Trophoblast cell (in vitro differentiated cells and primary cell): ENCODE results near the gene TMEM14B.
A peak's percentile ranks its signal among the peaks of the same experiment; 100 is the strongest.
"Not testable (repeated sequence)": the region's sequence is repeated elsewhere in the genome, so short reads cannot be mapped to it uniquely, and the experiment has no call there.

Experiments
- DNase-seq, 2 donors: peaks; one replicate each; pipeline ENCODE4 v3.0.0-alpha.2; 2016
- H2AFZ ChIP-seq: 2 replicates; pipeline ENCODE4 v1.6.1; 2013; ENCODE audit warnings: low read length, moderate library complexity, mild to moderate bottlenecking; ENCODE audit not compliant: insufficient read depth, poor library complexity
- H2AK5ac ChIP-seq: 2 replicates; pipeline ENCODE4 v1.6.1; 2013; ENCODE audit warnings: mild to moderate bottlenecking, low read length
- H2BK120ac ChIP-seq: 2 replicates; pipeline ENCODE4 v1.6.1; 2013; ENCODE audit warnings: low read length, mild to moderate bottlenecking, moderate library complexity; ENCODE audit not compliant: insufficient read depth, poor library complexity
- H2BK12ac ChIP-seq: 2 replicates; pipeline ENCODE4 v1.6.1; 2013; ENCODE audit warnings: mild to moderate bottlenecking, low read length, moderate library complexity
- H2BK5ac ChIP-seq: 2 replicates; pipeline ENCODE4 v1.6.1; 2013; ENCODE audit warnings: low read length, low read depth, moderate library complexity, mild to moderate bottlenecking; ENCODE audit not compliant: poor library complexity
- H3K14ac ChIP-seq: 2 replicates; pipeline ENCODE4 v1.6.1; 2013; ENCODE audit warnings: mild to moderate bottlenecking, low read length
- H3K18ac ChIP-seq: 2 replicates; pipeline ENCODE4 v1.6.1; 2013; ENCODE audit warnings: mild to moderate bottlenecking, low read length
- H3K23ac ChIP-seq: 2 replicates; pipeline ENCODE4 v1.6.1; 2013; ENCODE audit warnings: low read length
- H3K27ac ChIP-seq: 2 replicates; pipeline ENCODE4 v1.5.1; 2013; ENCODE audit warnings: low read depth, mild to moderate bottlenecking, inconsistent platforms, low read length, moderate library complexity
- H3K27me3 ChIP-seq: 2 replicates; pipeline ENCODE4 v1.6.1; 2013; ENCODE audit warnings: inconsistent platforms, mild to moderate bottlenecking, low read length, moderate library complexity; ENCODE audit not compliant: insufficient read depth
- H3K36me3 ChIP-seq, 2 experiments: 1 replicate in 1 of 2; 2 replicates in 1 of 2; pipeline ENCODE4 v1.6.1; 2013; ENCODE audit warnings: low read length in 2 of 2, mild to moderate bottlenecking in 2 of 2, moderate library complexity in 1 of 2; ENCODE audit not compliant: insufficient read depth in 2 of 2, control insufficient read depth in 1 of 2
- H3K4ac ChIP-seq: 2 replicates; pipeline ENCODE4 v1.6.1; 2013; ENCODE audit warnings: low read depth, mild to moderate bottlenecking, low read length, moderate library complexity
- H3K4me1 ChIP-seq, 2 experiments: 1 replicate in 1 of 2; 2 replicates in 1 of 2; pipeline ENCODE4 v1.6.1; 2013; ENCODE audit warnings: low read length in 2 of 2, mild to moderate bottlenecking in 2 of 2, moderate library complexity in 1 of 2; ENCODE audit not compliant: insufficient read depth in 2 of 2, control insufficient read depth in 1 of 2
- H3K4me2 ChIP-seq: 2 replicates; pipeline ENCODE4 v1.6.1; 2013; ENCODE audit warnings: inconsistent platforms, mild to moderate bottlenecking, low read length, moderate library complexity
- H3K4me3 ChIP-seq: 2 replicates; pipeline ENCODE4 v1.5.1; 2013; ENCODE audit warnings: mild to moderate bottlenecking, low read depth, low read length, inconsistent platforms
- H3K79me1 ChIP-seq: one replicate; pipeline ENCODE4 v1.6.1; 2013; ENCODE audit warnings: low read length
- H3K79me2 ChIP-seq: 2 replicates; pipeline ENCODE4 v1.6.1; 2013; ENCODE audit warnings: low read length, mild to moderate bottlenecking; ENCODE audit not compliant: control insufficient read depth, insufficient read depth, poor library complexity
- H3K9ac ChIP-seq: 2 replicates; pipeline ENCODE4 v1.6.1; 2013; ENCODE audit warnings: mild to moderate bottlenecking, low read length
- H3K9me3 ChIP-seq: 2 replicates; pipeline ENCODE4 v1.6.1; 2013; ENCODE audit warnings: low read depth, mild to moderate bottlenecking, control low read depth, inconsistent platforms, low read length; ENCODE audit not compliant: insufficient read depth
- H4K12ac ChIP-seq: 2 replicates; pipeline ENCODE4 v1.6.1; 2013; ENCODE audit warnings: low read depth, mild to moderate bottlenecking, low read length, moderate library complexity
- H4K8ac ChIP-seq: 2 replicates; pipeline ENCODE4 v1.6.1; 2013; ENCODE audit warnings: low read depth, mild to moderate bottlenecking, low read length, moderate library complexity
- H4K91ac ChIP-seq: one replicate; pipeline ENCODE4 v1.6.1; 2013; ENCODE audit warnings: low read depth, mild to moderate bottlenecking, low read length, moderate library complexity
- WGBS: extraction: QIAGEN DNeasy Blood & Tissue Kit; methylation state at CpG from one replicate; pipeline ENCODE4 v1.1.7; 2013; ENCODE audit warnings: missing lambda C conversion rate; ENCODE audit not compliant: insufficient read length, insufficient coverage; ENCODE audit errors: extremely low coverage; 5-methylcytosine and 5-hydroxymethylcytosine counted together

TMEM14B gene

DNA sequence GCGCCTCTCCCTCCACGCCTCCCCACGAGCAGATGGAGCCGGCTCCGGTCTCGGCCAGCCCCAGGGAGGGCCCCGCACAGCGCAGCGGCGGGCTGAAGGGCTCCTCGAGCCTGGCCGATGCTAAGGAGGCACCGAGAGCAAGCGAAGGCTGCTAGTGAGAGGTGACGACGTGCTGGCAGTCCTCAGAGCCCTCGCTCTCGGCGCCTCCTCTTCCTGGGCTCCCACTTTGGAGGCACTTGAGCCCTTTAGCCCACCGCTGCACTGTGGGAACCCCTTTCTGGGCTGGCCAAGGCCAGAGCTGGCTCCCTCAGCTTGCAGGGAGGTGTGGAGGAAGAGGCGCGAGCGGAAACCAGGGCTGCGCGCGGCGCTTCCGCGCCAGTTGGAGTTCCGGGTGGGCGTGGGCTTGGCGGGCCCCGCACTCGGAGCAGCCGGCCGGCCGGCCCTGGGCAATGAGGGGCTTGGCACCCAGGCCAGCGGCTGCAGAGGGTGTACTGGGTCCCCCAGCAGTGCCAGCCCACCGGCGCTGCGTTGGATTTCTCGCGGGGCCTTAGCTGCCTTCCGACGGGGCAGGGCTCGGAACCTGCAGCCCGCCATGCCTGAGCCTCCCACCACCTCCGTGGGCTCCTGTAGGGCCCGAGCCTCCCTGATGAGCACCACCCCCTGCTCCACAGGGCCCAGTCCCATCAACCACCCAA lies 27.2 kb upstream of the TMEM14B start:
- H3K9ac ChIP-seq: no peak overlapping the region
- DNase-seq: peak in 1 of 2 donors; percentile 14
- peaks cover 11% of the 10 kb centered on the region for H3K79me1 ChIP-seq
- no peak overlapping the region for H2BK120ac ChIP-seq
- peak overlapping the region; percentile 59 for H2AK5ac ChIP-seq
- H3K23ac ChIP-seq: no peak overlapping the region
- no peak overlapping the region for H3K4ac ChIP-seq
- H3K79me2 ChIP-seq: peaks cover 2% of the 10 kb centered on the region
- H4K8ac ChIP-seq: no peak overlapping the region
- no peak overlapping the region for H3K4me3 ChIP-seq
- no peak overlapping the region for H3K18ac ChIP-seq
- no CpG with 5 or more reads among the region's 49 CpGs for WGBS
- H3K27ac ChIP-seq: no peak overlapping the region
- no peak overlapping the region for H4K12ac ChIP-seq
- H3K4me2 ChIP-seq: no peak overlapping the region
- peaks cover 0 to 8% of the 10 kb centered on the region in 2 experiments for H3K4me1 ChIP-seq
- no peak overlapping the region for H3K14ac ChIP-seq
- H2BK5ac ChIP-seq: no peak overlapping the region
- H3K27me3 ChIP-seq: no peaks in the 10 kb centered on the region
- H3K36me3 ChIP-seq: peaks cover 2 to 6% of the 10 kb centered on the region in 2 experiments
- H3K9me3 ChIP-seq: peaks cover 8% of the 10 kb centered on the region
- H2AFZ ChIP-seq: no peak overlapping the region
- H4K91ac ChIP-seq: no peak overlapping the region
- no peak overlapping the region for H2BK12ac ChIP-seq

DNA sequence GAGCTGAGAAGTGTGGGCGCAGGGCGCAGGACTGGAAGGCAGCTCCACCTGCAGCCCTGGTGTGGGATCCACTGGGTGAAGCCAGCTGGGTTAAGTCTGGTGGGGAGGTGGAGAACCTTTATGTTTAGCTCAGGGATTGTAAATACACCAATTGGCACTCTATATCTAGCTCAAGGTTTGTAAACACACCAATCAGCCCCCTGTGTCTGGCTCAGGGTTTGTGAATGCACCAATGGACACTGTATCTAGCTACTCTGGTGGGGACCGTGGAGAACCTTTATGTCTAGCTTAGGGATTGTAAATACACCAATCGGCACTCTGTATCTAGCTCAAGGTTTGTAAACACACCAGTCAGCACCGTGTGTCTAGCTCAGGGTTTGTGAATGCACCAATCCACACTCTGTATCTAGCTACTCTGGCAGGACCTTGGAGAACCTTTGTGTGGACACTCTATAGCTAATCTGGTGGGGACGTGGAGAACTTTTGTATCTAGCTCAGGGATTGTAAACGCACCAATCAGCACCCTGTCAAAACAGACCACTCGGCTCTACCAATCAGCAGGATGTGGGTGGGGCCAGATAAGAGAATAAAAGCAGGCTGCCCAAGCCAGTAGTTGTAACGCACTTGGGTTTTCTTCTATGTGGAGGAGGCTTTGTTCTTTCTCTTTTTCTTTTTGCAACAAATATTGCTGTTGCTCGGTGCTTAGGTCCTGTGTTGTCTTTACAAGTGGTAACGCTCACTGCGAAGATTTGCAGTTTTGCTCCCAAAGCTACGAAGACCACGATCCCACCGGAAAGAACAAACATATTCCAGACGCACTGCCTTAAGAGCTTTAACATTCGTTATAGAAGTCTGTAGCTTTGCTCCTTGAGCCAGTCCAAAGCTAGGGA lies 26.4 kb upstream of the TMEM14B start:
- H2AFZ ChIP-seq, H3K9me3 ChIP-seq, H3K14ac ChIP-seq, H3K27me3 ChIP-seq, H3K18ac ChIP-seq, H3K79me2 ChIP-seq, H3K27ac ChIP-seq, H3K23ac ChIP-seq, H4K8ac ChIP-seq, H3K9ac ChIP-seq, H3K4ac ChIP-seq, H4K91ac ChIP-seq, H3K4me1 ChIP-seq, H4K12ac ChIP-seq, H2BK12ac ChIP-seq, H3K4me3 ChIP-seq, H2BK120ac ChIP-seq, H3K4me2 ChIP-seq, H2BK5ac ChIP-seq: not testable (repeated sequence)
- no CpG with 5 or more reads among the region's 17 CpGs for WGBS
- Histone ChIP-seq H3K79me1 (peaks cover 11% of the 10 kb centered on the region), H3K36me3 (peaks cover 6 to 12% of the 10 kb centered on the region in 2 experiments), H2AK5ac (peak overlapping the region; percentile 18)
- peak in 1 of 2 donors; percentile 11 for DNase-seq

DNA sequence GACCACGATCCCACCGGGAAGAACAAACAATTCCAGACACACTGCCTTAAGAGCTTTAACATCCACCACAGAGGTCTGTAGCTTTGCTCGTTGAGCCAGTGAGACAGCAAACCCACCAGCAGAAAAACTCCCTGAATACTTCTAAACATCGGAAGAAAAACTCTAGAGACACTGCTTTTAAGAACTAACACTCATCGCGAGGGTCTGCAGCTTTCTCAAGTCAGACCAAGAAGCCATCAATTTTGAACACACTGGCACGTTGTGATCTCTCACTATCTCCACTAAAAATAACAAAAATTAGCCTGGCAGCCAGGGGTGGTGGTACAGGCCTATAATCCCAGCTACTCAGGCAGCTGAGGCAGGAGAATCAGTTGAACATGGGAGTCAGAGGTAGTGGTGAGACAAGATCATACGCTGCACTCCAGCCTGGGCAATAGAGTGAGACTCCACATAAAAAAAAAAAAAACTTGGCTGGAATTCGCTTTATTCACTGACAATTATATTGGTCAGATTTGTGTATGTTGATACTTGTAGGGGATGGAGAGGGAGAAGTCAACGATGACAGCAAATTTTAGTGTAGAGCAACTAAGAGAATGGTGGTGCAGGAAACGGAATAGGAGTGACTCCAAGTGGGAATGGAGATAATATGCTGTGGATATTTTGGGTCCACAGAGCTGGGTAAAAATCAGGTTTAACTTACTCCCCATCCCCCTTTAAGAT lies 25.6 kb upstream of the TMEM14B start:
- peaks cover 11% of the 10 kb centered on the region for H3K79me1 ChIP-seq
- H3K14ac ChIP-seq: peak overlapping the region; percentile 84
- H2BK12ac ChIP-seq: peak overlapping the region; percentile 70
- H2BK5ac ChIP-seq: peak overlapping the region; percentile 86
- peaks cover 11 to 15% of the 10 kb centered on the region in 2 experiments for H3K36me3 ChIP-seq
- H4K8ac ChIP-seq: peak overlapping the region; percentile 95
- H2BK120ac ChIP-seq: peak overlapping the region; percentile 72
- no peak overlapping the region for H3K4me3 ChIP-seq
- H3K23ac ChIP-seq: no peak overlapping the region
- peak overlapping the region; percentile 90 for H4K12ac ChIP-seq
- peaks cover 2% of the 10 kb centered on the region for H3K79me2 ChIP-seq
- peaks cover 8% of the 10 kb centered on the region for H3K9me3 ChIP-seq
- H2AK5ac ChIP-seq: no peak overlapping the region
- H4K91ac ChIP-seq: peak overlapping the region; percentile 88
- H3K4me2 ChIP-seq: peak overlapping the region; percentile 92
- H3K9ac ChIP-seq: peak overlapping the region; percentile 83
- H2AFZ ChIP-seq: peak overlapping the region; percentile 98
- WGBS: no CpG with 5 or more reads among the region's 11 CpGs
- H3K18ac ChIP-seq: peak overlapping the region; percentile 84
- H3K4me1 ChIP-seq: peaks cover 0 to 8% of the 10 kb centered on the region in 2 experiments
- no peak for DNase-seq
- H3K27ac ChIP-seq: peak overlapping the region; percentile 86
- H3K4ac ChIP-seq: peak overlapping the region; percentile 78
- no peaks in the 10 kb centered on the region for H3K27me3 ChIP-seq

DNA sequence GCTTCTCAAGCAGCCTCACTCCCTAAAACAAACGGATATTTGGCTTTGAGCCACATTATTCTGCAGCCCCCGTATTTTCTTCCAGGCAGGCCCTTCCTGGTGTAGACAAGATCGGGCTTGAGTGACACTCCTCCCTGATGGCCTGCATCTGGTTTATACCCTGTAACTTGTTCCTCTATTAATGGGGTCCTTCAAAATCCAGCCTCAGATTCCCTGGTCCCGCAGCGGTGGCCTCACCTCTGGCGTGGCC lies 25.1 kb upstream of the TMEM14B start:
- Histone ChIP-seq H2AFZ (peak overlapping the region; percentile 98), H3K4me3 (peak overlapping the region; percentile 82), H3K14ac (peak overlapping the region; percentile 84), H3K79me2 (peaks cover 2% of the 10 kb centered on the region), H2BK12ac (peak overlapping the region; percentile 70), H3K9ac (peak overlapping the region; percentile 83), H2BK120ac (peak overlapping the region; percentile 72), H3K4me2 (peak overlapping the region; percentile 92), H3K27me3 (no peaks in the 10 kb centered on the region), H3K4me1 (peaks cover 0 to 8% of the 10 kb centered on the region in 2 experiments), H3K4ac (peak overlapping the region; percentile 78), H3K36me3 (peaks cover 11 to 15% of the 10 kb centered on the region in 2 experiments), H2AK5ac (no peak overlapping the region), H3K18ac (peak overlapping the region; percentile 84), H3K27ac (peak overlapping the region; percentile 86), H3K79me1 (peaks cover 11% of the 10 kb centered on the region), H3K9me3 (peaks cover 8% of the 10 kb centered on the region), H4K8ac (peak overlapping the region; percentile 95), H4K12ac (peak overlapping the region; percentile 90), H4K91ac (peak overlapping the region; percentile 88), H3K23ac (no peak overlapping the region), H2BK5ac (peak overlapping the region; percentile 86)
- DNase-seq: no peak
- no CpG with 5 or more reads among the region's 6 CpGs for WGBS
